Measurements from ENCODE around the gene HNF1B.

Gene HNF1B

GRCh38 chr17:37744961-37745800 lies at the start of gene HNF1B:
TSS of gene HNF1B (minus strand) at chr17:37745059. CDS start at chr17:37744884, 175 bp downstream.
- H3K9ac ChIP-seq = no peak within 1 kb of the TSS
- no peak within 1 kb of the TSS for H2AFZ ChIP-seq (ENCODE audit: low read depth)
- no peak for TF ChIP-seq CTCF (conservative IDR thresholded peaks at IDR 0.05; ENCODE audit: low read depth, low read length)
- peaks cover 30% of the 10 kb centered on the region; the same call in 1 of the 2 replicates for H3K27me3 ChIP-seq (ENCODE audit: insufficient read depth, low read depth)
- H3K36me3 ChIP-seq (ENCODE audit: insufficient read depth) = no peaks in the 10 kb centered on the region
- no peak within 1 kb of the TSS for H3K27ac ChIP-seq
- peaks cover 3% of the 10 kb centered on the region for H3K4me1 ChIP-seq (ENCODE audit: low read depth, poor library complexity, severe bottlenecking)
- H3K79me2 ChIP-seq (ENCODE audit: insufficient read depth, low read depth) = no peaks in the 10 kb centered on the region
- no peaks in the 10 kb centered on the region for H4K20me1 ChIP-seq (ENCODE audit: insufficient read depth)
- H3K4me2 ChIP-seq = no peak within 1 kb of the TSS
- no peak within 1 kb of the TSS for H3K4me3 ChIP-seq (IDR thresholded peaks at IDR 0.05; ENCODE audit: insufficient read depth, low read depth, low read length)

DNA sequence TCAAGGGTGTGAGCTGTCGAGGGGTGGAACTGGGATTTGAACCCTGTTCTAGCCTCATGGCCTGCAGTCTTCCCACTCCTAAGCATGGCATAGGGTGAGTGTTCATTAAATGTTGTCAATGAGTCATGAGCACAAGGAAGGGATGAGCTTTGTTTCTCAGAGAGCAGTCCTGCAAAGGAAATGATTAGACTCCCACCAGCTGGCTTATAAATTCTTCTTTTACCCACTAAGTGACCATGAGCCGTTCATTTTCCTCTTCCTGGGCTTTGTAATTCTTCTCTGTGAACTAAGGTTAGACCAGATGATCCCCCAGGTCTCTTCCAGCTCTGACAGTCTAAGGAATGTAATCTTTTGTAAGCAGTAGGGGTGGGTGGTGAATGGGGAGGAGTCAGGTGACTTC lies 47.9 kb upstream of the HNF1B start:
- no peaks in the 10 kb centered on the region for H3K79me2 ChIP-seq (ENCODE audit: insufficient read depth, low read depth)
- H3K36me3 ChIP-seq (ENCODE audit: insufficient read depth) = no peaks in the 10 kb centered on the region
- H4K20me1 ChIP-seq (ENCODE audit: insufficient read depth) = no peaks in the 10 kb centered on the region
- no peaks in the 10 kb centered on the region for H3K27me3 ChIP-seq (ENCODE audit: insufficient read depth, low read depth)
- H3K27ac ChIP-seq = no peak overlapping the region
- peaks cover 5% of the 10 kb centered on the region for H3K4me1 ChIP-seq (ENCODE audit: low read depth, poor library complexity, severe bottlenecking)
- TF ChIP-seq CTCF (conservative IDR thresholded peaks at IDR 0.05; ENCODE audit: low read depth, low read length) = no peak
- H3K4me2 ChIP-seq = no peak overlapping the region
- no peak overlapping the region for H3K9ac ChIP-seq
- no peak overlapping the region for H3K4me3 ChIP-seq (IDR thresholded peaks at IDR 0.05; ENCODE audit: insufficient read depth, low read depth, low read length)
- H2AFZ ChIP-seq (ENCODE audit: low read depth) = no peak overlapping the region

- TF ChIP-seq CTCF (conservative IDR thresholded peaks at IDR 0.05; ENCODE audit: low read depth, low read length) = peak; percentile 98
- Histone ChIP-seq H3K4me1 (ENCODE audit: low read depth, poor library complexity, severe bottlenecking) (peaks cover 5% of the 10 kb centered on the region), H3K4me3 (IDR thresholded peaks at IDR 0.05; ENCODE audit: insufficient read depth, low read depth, low read length) (no peak overlapping the region), H3K27me3 (ENCODE audit: insufficient read depth, low read depth) (no peaks in the 10 kb centered on the region), H4K20me1 (ENCODE audit: insufficient read depth) (no peaks in the 10 kb centered on the region), H3K79me2 (ENCODE audit: insufficient read depth, low read depth) (no peaks in the 10 kb centered on the region), H3K27ac (no peak overlapping the region), H3K4me2 (no peak overlapping the region), H3K36me3 (ENCODE audit: insufficient read depth) (no peaks in the 10 kb centered on the region), H2AFZ (ENCODE audit: low read depth) (peak overlapping the region; percentile 2; the same call in 1 of the 2 replicates), H3K9ac (no peak overlapping the region)
Observed at GRCh38 chr17:37791447-37792399, 46.9 kb upstream of the HNF1B start.

DNA sequence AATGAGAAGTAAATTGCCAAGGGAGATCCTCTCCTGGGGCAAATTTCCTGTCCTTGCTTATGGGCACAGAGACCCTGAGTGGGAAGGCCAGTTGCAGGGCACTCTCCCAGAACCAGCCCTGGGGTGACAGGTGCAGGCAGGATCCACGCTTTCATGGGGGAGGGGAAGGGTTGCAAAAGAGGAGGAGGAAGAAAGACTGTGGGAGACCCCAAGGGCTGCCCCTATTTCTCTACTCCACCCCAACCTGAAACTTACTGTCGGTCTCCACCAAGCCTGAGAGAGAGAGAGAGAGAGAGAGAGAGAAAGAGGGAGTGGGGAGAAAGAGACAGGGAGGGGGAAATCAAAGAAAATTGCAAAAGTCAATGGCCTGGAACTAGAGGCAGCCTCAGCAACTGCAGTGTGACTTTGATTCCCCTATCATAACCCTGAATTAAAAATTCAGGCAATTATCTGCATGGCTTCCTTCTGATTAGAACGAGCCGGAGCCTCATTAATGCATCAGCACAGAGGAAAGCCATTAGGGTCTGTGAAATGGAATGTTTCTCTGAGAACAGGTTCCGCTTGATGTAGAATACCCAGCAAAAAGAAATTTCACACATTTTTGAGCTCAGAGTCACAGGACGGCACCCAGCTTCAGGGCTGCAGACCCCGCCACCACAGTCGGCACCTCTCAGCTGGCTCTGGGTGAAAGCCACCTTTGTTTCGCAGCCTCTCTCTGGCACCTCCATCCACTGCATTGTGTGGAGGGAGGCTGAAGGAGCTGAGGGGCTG lies 45.1 kb upstream of the HNF1B start:
- no peak overlapping the region for H3K4me2 ChIP-seq
- peaks cover 5% of the 10 kb centered on the region for H3K4me1 ChIP-seq (ENCODE audit: low read depth, poor library complexity, severe bottlenecking)
- H3K9ac ChIP-seq = no peak overlapping the region
- no peaks in the 10 kb centered on the region for H3K79me2 ChIP-seq (ENCODE audit: insufficient read depth, low read depth)
- H3K27ac ChIP-seq = no peak overlapping the region
- TF ChIP-seq CTCF (conservative IDR thresholded peaks at IDR 0.05; ENCODE audit: low read depth, low read length) = no peak
- H2AFZ ChIP-seq (ENCODE audit: low read depth) = no peak overlapping the region
- H3K36me3 ChIP-seq (ENCODE audit: insufficient read depth) = no peaks in the 10 kb centered on the region
- H4K20me1 ChIP-seq (ENCODE audit: insufficient read depth) = no peaks in the 10 kb centered on the region
- no peak overlapping the region for H3K4me3 ChIP-seq (IDR thresholded peaks at IDR 0.05; ENCODE audit: insufficient read depth, low read depth, low read length)
- no peaks in the 10 kb centered on the region for H3K27me3 ChIP-seq (ENCODE audit: insufficient read depth, low read depth)
